ENCODE measurements around the gene THAP3. TPM values are rescaled to one million over a fixed set of nuclear protein-coding genes. Genes with fewer than 3 reads are reported as not detected.
A peak's percentile ranks its signal among the peaks of the same experiment; 100 is the strongest.
"Not testable (repeated sequence)": the region's sequence is repeated elsewhere in the genome, so short reads cannot be mapped to it uniquely, and the experiment has no call there.

Gene THAP3
- total and polyA plus RNA-seq, 9 of the 15 experiments (the other 6 are each of a cell fraction or from before 2014, with no cell fraction given) = 1.9 to 31.2 (median 18.2) TPM

DNA sequence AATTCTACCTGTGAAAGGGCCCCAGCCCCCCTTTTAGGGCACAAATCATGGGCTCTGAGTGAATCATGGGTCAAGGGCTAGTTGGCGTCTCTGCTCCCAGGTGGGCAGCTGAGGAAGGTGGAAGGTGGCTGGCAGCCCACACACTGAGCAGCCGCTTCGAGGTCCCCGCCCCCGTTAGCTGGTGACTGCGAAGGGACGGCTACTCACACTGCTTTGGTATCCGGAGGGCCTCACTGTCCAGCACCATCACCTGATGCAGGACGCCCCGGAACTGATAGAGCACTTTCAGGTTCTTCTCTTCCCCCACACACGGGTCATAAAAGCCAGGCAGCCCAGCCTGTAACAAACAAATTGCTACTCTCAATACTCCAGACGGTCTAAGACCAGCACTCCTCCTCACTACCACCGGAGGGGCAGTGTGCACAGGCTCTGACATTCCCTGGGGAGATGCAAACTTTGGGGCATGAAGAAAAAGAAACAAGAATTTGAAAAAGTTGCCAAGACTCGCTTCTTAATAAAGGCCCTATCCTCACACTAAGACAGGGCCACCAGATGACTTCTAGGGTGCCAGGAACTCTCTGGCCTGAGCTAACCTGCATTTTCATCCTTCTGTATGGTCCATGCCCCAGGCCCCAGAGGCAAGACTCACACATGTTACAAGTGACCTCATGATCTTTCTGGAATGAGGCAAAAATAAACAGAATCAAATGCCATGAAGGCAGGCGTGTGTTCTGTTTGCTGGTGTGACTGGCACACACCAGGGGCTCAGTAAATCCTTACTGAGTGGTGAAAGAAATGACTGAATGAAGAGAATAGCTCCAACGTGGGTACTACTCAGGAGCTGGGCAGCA lies 11.5 kb downstream of the THAP3 start (continued):
- TF ChIP-seq CSDE1 (IDR thresholded peaks at IDR 0.05) = no peak

DNA sequence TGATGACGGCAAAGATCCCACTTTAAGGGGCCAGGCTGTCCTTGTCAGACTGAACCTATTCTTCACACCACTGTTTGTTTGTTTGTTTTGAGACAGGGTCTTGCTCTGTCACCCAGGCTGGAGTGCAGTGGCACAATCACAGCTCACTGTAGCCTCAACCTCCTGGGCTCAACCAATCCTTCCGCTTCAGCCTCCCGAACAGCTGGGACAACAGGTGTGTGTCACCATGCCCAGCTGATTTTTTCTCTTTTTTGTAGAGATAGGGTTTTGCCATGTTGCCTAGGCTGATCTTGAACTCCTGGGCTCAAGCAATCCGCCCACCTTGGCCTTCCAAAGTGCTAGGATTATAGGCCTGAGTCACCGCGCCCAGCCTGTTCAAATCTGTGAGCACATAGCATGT lies 12.1 kb downstream of the THAP3 start:
- H3K9me1 ChIP-seq (ENCODE audit: control insufficient read depth, insufficient read depth, low read length); H3K27me3 ChIP-seq (ENCODE audit: control insufficient read depth in 2 of 2, insufficient read depth in 2 of 2, low read length in 2 of 2); H2AFZ ChIP-seq (ENCODE audit: low read depth, low read length); H3K79me2 ChIP-seq (ENCODE audit: control insufficient read depth, insufficient read depth, low read length); CTCF ChIA-PET (ENCODE audit: low intra/inter-chr PET ratio); FAIRE-seq; H3K4me3 ChIP-seq; POLR2A ChIA-PET; BruUV-seq (replicated peaks); H3K27ac ChIP-seq (ENCODE audit: extremely low read depth, low read depth, low read length); H4K20me1 ChIP-seq (replicated peaks; ENCODE audit: control insufficient read depth, insufficient read depth, low read length); DNase-seq (ENCODE audit: extremely low read depth in 1 of 4, low spot score in 3 of 4); H3K9me3 ChIP-seq (replicated peaks; ENCODE audit: control insufficient read depth, insufficient read depth, low read depth, low read length); ATAC-seq; H3K4me2 ChIP-seq (ENCODE audit: insufficient read depth, low read length); intact Hi-C loops (cut with micrococcal nuclease): not testable (repeated sequence)
- H3K4me1 ChIP-seq (replicated peaks in 1 of 2; ENCODE audit: control insufficient read depth in 2 of 2, insufficient read depth in 2 of 2, low read length in 2 of 2) = peaks cover 0 to 16% of the 10 kb centered on the region in 2 experiments; a peak in 1 of 5 replicates
- H3K9ac ChIP-seq (ENCODE audit: insufficient read depth in 1 of 2, low read depth in 2 of 2, low read length in 2 of 2) = 0 out of 4 replicates have a peak overlapping the region, but pooled peaks of 1 of the 2 experiments have one; percentile 58
- in situ Hi-C loops (cut with MboI) = loop anchor here (10.0 kb wide), 1 partner anchor 142 kb away; the partner anchor contains the start of gene PLEKHG5
- 87% methylated on average over 6 of the region's 6 CpGs for WGBS (ENCODE audit: insufficient coverage, low coverage, missing lambda C conversion rate)
- peaks cover 94% of the 10 kb centered on the region for H3K36me3 ChIP-seq (ENCODE audit: control insufficient read depth, insufficient read depth, low read length)

DNA sequence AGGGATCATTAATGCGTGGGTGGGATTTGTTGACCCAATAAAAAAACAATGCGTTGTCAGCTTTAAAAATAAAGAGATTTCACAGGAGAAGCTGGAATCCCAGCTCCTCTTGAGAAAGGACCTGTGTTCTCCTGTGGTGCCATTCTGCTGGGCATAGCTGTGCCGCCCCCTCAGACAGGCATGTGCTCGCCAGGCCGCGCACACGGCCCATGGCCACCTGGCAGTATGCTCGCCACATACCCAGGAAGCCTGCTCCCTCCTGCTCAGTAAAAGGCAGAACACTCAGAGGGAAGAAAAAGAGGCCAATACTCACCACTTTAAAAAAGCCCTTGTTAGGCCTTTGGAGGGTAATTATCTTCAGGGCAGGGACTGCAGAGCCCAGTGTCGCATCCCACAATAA lies 13.1 kb downstream of the THAP3 start:
- POLR2A ChIA-PET = no interaction called here

More for the DNA sequence above, 13.1 kb downstream of the THAP3 start:
- FAIRE-seq = no peak
- H3K9me1 ChIP-seq (ENCODE audit: control insufficient read depth, insufficient read depth, low read length) = no peaks in the 10 kb centered on the region
- ATAC-seq = no peak
- no peaks in the 10 kb centered on the region for H3K9me3 ChIP-seq (replicated peaks; ENCODE audit: control insufficient read depth, insufficient read depth, low read depth, low read length)
- no peak overlapping the region for H3K27ac ChIP-seq (ENCODE audit: extremely low read depth, low read depth, low read length)
- intact Hi-C loops (cut with micrococcal nuclease) (no loop called here), in situ Hi-C loops (cut with MboI) (loop anchor here (10.0 kb wide), 1 partner anchor 143 kb away; the partner anchor contains the start of gene PLEKHG5)
- peaks cover 95% of the 10 kb centered on the region for H3K36me3 ChIP-seq (ENCODE audit: control insufficient read depth, insufficient read depth, low read length)
- BruUV-seq (replicated peaks) = no TSS peak
- H3K4me3 ChIP-seq = no peak overlapping the region
- no peak for TF ChIP-seq ETV1 (tag; conservative IDR thresholded peaks at IDR 0.05; ENCODE audit: low read depth)
- no peak for TF ChIP-seq NR3C1 (CRISPR knock-in tag; IDR thresholded peaks at IDR 0.05)
- TF ChIP-seq, protein P1, sequence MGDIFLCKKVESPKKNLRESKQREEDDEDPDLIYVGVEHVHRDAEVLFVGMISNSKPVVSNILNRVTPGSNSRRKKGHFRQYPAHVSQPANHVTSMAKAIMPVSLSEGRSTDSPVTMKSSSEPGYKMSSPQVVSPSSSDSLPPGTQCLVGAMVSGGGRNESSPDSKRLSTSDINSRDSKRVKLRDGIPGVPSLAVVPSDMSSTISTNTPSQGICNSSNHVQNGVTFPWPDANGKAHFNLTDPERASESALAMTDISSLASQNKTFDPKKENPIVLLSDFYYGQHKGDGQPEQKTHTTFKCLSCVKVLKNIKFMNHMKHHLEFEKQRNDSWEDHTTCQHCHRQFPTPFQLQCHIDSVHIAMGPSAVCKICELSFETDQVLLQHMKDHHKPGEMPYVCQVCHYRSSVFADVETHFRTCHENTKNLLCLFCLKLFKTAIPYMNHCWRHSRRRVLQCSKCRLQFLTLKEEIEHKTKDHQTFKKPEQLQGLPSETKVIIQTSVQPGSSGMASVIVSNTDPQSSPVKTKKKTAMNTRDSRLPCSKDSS (IDR thresholded peaks at IDR 0.05; ENCODE audit: low read depth, partially characterized antibody) = no peak
- no peak for TF ChIP-seq SIN3B (IDR thresholded peaks at IDR 0.05; ENCODE audit: low read depth)
- 0 out of 2 replicates have a peak, but pooled peaks have one; percentile 23 for TF ChIP-seq EGR1 (conservative IDR thresholded peaks at IDR 0.05)
- TF ChIP-seq PML (IDR thresholded peaks at IDR 0.05; ENCODE audit: low read length) = no peak
- no peak for DNase-seq (ENCODE audit: extremely low read depth in 1 of 4, low spot score in 3 of 4)
- H3K9ac ChIP-seq (ENCODE audit: insufficient read depth in 1 of 2, low read depth in 2 of 2, low read length in 2 of 2) = no peak overlapping the region
- no peaks in the 10 kb centered on the region for H3K27me3 ChIP-seq (ENCODE audit: control insufficient read depth in 2 of 2, insufficient read depth in 2 of 2, low read length in 2 of 2)
- H3K79me2 ChIP-seq (ENCODE audit: control insufficient read depth, insufficient read depth, low read length) = no peaks in the 10 kb centered on the region
- CTCF ChIA-PET (ENCODE audit: low intra/inter-chr PET ratio) = no interaction called here
- WGBS (ENCODE audit: insufficient coverage, low coverage, missing lambda C conversion rate) = 98% methylated on average over 9 of the region's 9 CpGs
- H2AFZ ChIP-seq (ENCODE audit: low read depth, low read length) = no peak overlapping the region
- peaks cover 2% of the 10 kb centered on the region; the same call in 1 of the 2 replicates for H4K20me1 ChIP-seq (replicated peaks; ENCODE audit: control insufficient read depth, insufficient read depth, low read length)
- H3K4me1 ChIP-seq (replicated peaks in 1 of 2; ENCODE audit: control insufficient read depth in 2 of 2, insufficient read depth in 2 of 2, low read length in 2 of 2) = peaks cover 0 to 14% of the 10 kb centered on the region in 2 experiments; a peak in 1 of 5 replicates
- no peak overlapping the region for H3K4me2 ChIP-seq (ENCODE audit: insufficient read depth, low read length)

Data from K562 (cell line).